ENCODE measurements around the gene C2CD2. TPM values are rescaled to one million over a fixed set of nuclear protein-coding genes. Genes with fewer than 3 reads are reported as not detected.

The C2CD2 gene
- total and polyA plus RNA-seq, 3 experiments from 2014 or later: 2.3 to 5.0 (median 4.3) TPM

- Mint-ChIP-seq H3K36me3 (peaks cover 0 to 9% (median 0%) of the 10 kb centered on the region in 3 donors), H3K27me3 (no peaks in the 10 kb centered on the region), H3K9me3 (no peaks in the 10 kb centered on the region), H3K4me1 (peaks cover 24 to 45% (median 27%) of the 10 kb centered on the region in 3 donors), H3K4me3 (no peak overlapping the region), H3K27ac (peak overlapping the region in 3 of 8 donors; percentile 42 to 76 (median 76))
- H3K27me3 ChIP-seq (ENCODE audit: insufficient read depth, low read length, poor library complexity, severe bottlenecking): no peaks in the 10 kb centered on the region
- H3K9me3 ChIP-seq (ENCODE audit: low read length): no peaks in the 10 kb centered on the region
- DNase-seq: no peak
- no peak overlapping the region for H3K4me3 ChIP-seq (ENCODE audit: low read length)
- POLR2A ChIA-PET: no interaction called here
- no peaks in the 10 kb centered on the region for H3K4me1 ChIP-seq (ENCODE audit: insufficient read depth, low read length)
- H3K36me3 ChIP-seq (ENCODE audit: insufficient read depth, low read length): no peaks in the 10 kb centered on the region
- H3K27ac ChIP-seq (ENCODE audit: low read depth, low read length): no peak overlapping the region
- CTCF ChIA-PET: no interaction called here
These were observed 89.4 kb downstream of the C2CD2 start for GRCh38 chr21:41864311-41865001.

GRCh38 chr21:41863439-41863740, 90.4 kb downstream of the C2CD2 start:
- Histone ChIP-seq H3K9me3 (ENCODE audit: low read length) (no peaks in the 10 kb centered on the region), H3K4me3 (ENCODE audit: low read length) (no peak overlapping the region), H3K27me3 (ENCODE audit: insufficient read depth, low read length, poor library complexity, severe bottlenecking) (no peaks in the 10 kb centered on the region), H3K36me3 (ENCODE audit: insufficient read depth, low read length) (no peaks in the 10 kb centered on the region), H3K4me1 (ENCODE audit: insufficient read depth, low read length) (no peaks in the 10 kb centered on the region), H3K27ac (ENCODE audit: low read depth, low read length) (no peak overlapping the region)
- Mint-ChIP-seq H3K9me3 (no peaks in the 10 kb centered on the region), H3K27ac (peak overlapping the region in 3 of 8 donors; percentile 5 to 76 (median 52)), H3K4me3 (peak overlapping the region in 1 of 7 donors; percentile 7), H3K36me3 (peaks cover 0 to 18% (median 0%) of the 10 kb centered on the region in 3 donors), H3K27me3 (no peaks in the 10 kb centered on the region), H3K4me1 (peaks cover 24 to 41% (median 27%) of the 10 kb centered on the region in 3 donors)
- ChIA-PET POLR2A (no interaction called here), CTCF (no interaction called here)
- DNase-seq: no peak

GRCh38 chr21:41861987-41862386, 91.8 kb downstream of the C2CD2 start:
- CTCF ChIA-PET: no interaction called here
- Mint-ChIP-seq H3K27ac (no peak overlapping the region), H3K4me1 (peaks cover 22 to 32% (median 27%) of the 10 kb centered on the region in 3 donors), H3K4me3 (no peak overlapping the region), H3K27me3 (no peaks in the 10 kb centered on the region), H3K36me3 (peaks cover 0 to 29% (median 4%) of the 10 kb centered on the region in 3 donors), H3K9me3 (no peaks in the 10 kb centered on the region)
- Histone ChIP-seq H3K4me3 (ENCODE audit: low read length) (no peak overlapping the region), H3K9me3 (ENCODE audit: low read length) (no peaks in the 10 kb centered on the region), H3K4me1 (ENCODE audit: insufficient read depth, low read length) (no peaks in the 10 kb centered on the region), H3K27ac (ENCODE audit: low read depth, low read length) (no peak overlapping the region), H3K27me3 (ENCODE audit: insufficient read depth, low read length, poor library complexity, severe bottlenecking) (no peaks in the 10 kb centered on the region), H3K36me3 (ENCODE audit: insufficient read depth, low read length) (no peaks in the 10 kb centered on the region)
- DNase-seq: no peak
- POLR2A ChIA-PET: no interaction called here

GRCh38 chr21:41861255-41861654, 92.6 kb downstream of the C2CD2 start:
- H3K4me1 Mint-ChIP-seq: peaks cover 23 to 29% (median 24%) of the 10 kb centered on the region in 3 donors
- CTCF ChIA-PET: no interaction called here
- H3K36me3 ChIP-seq (ENCODE audit: insufficient read depth, low read length): no peaks in the 10 kb centered on the region
- no peak overlapping the region for H3K4me3 Mint-ChIP-seq
- no peak for DNase-seq
- no peaks in the 10 kb centered on the region for H3K27me3 Mint-ChIP-seq
- H3K9me3 Mint-ChIP-seq: no peaks in the 10 kb centered on the region
- H3K27me3 ChIP-seq (ENCODE audit: insufficient read depth, low read length, poor library complexity, severe bottlenecking): no peaks in the 10 kb centered on the region
- peak overlapping the region in 2 of 8 donors; percentile 48 to 51 for H3K27ac Mint-ChIP-seq
- H3K27ac ChIP-seq (ENCODE audit: low read depth, low read length): no peak overlapping the region
- peaks cover 5 to 37% (median 7%) of the 10 kb centered on the region in 3 donors for H3K36me3 Mint-ChIP-seq
- H3K4me3 ChIP-seq (ENCODE audit: low read length): no peak overlapping the region
- POLR2A ChIA-PET: no interaction called here
- H3K9me3 ChIP-seq (ENCODE audit: low read length): no peaks in the 10 kb centered on the region
- H3K4me1 ChIP-seq (ENCODE audit: insufficient read depth, low read length): no peaks in the 10 kb centered on the region

- Histone ChIP-seq H3K4me1 (ENCODE audit: insufficient read depth, low read length) (no peaks in the 10 kb centered on the region), H3K36me3 (ENCODE audit: insufficient read depth, low read length) (peaks cover 8% of the 10 kb centered on the region), H3K9me3 (ENCODE audit: low read length) (no peaks in the 10 kb centered on the region), H3K27me3 (ENCODE audit: insufficient read depth, low read length, poor library complexity, severe bottlenecking) (no peaks in the 10 kb centered on the region), H3K4me3 (ENCODE audit: low read length) (no peak overlapping the region), H3K27ac (ENCODE audit: low read depth, low read length) (no peak overlapping the region)
- ChIA-PET CTCF (no interaction called here), POLR2A (no interaction called here)
- Mint-ChIP-seq H3K27ac (no peak overlapping the region), H3K9me3 (no peaks in the 10 kb centered on the region), H3K4me3 (no peak overlapping the region), H3K27me3 (no peaks in the 10 kb centered on the region), H3K36me3 (peaks cover 5 to 49% (median 11%) of the 10 kb centered on the region in 3 donors), H3K4me1 (peaks cover 9 to 14% (median 11%) of the 10 kb centered on the region in 3 donors)
- no peak for DNase-seq
These were observed 94.4 kb downstream of the C2CD2 start for GRCh38 chr21:41859297-41859980.

- H3K27me3 Mint-ChIP-seq: no peaks in the 10 kb centered on the region
- ChIA-PET CTCF (no interaction called here), POLR2A (no interaction called here)
- peaks cover 6 to 11% (median 8%) of the 10 kb centered on the region in 3 donors for H3K4me1 Mint-ChIP-seq
- Histone ChIP-seq H3K27ac (ENCODE audit: low read depth, low read length) (no peak overlapping the region), H3K9me3 (ENCODE audit: low read length) (no peaks in the 10 kb centered on the region), H3K36me3 (ENCODE audit: insufficient read depth, low read length) (peaks cover 14% of the 10 kb centered on the region), H3K27me3 (ENCODE audit: insufficient read depth, low read length, poor library complexity, severe bottlenecking) (no peaks in the 10 kb centered on the region), H3K4me1 (ENCODE audit: insufficient read depth, low read length) (no peaks in the 10 kb centered on the region), H3K4me3 (ENCODE audit: low read length) (no peak overlapping the region)
- no peak overlapping the region for H3K27ac Mint-ChIP-seq
- no peak for DNase-seq
- peaks cover 5 to 56% (median 12%) of the 10 kb centered on the region in 3 donors for H3K36me3 Mint-ChIP-seq
- H3K4me3 Mint-ChIP-seq: no peak overlapping the region
- H3K9me3 Mint-ChIP-seq: no peaks in the 10 kb centered on the region
These were observed 95.1 kb downstream of the C2CD2 start for GRCh38 chr21:41858466-41859296.

- Histone ChIP-seq H3K4me3 (ENCODE audit: low read length) (no peak overlapping the region), H3K27me3 (ENCODE audit: insufficient read depth, low read length, poor library complexity, severe bottlenecking) (no peaks in the 10 kb centered on the region), H3K36me3 (ENCODE audit: insufficient read depth, low read length) (peaks cover 21% of the 10 kb centered on the region), H3K27ac (ENCODE audit: low read depth, low read length) (no peak overlapping the region), H3K4me1 (ENCODE audit: insufficient read depth, low read length) (no peaks in the 10 kb centered on the region), H3K9me3 (ENCODE audit: low read length) (no peaks in the 10 kb centered on the region)
- peaks cover 5 to 62% (median 18%) of the 10 kb centered on the region in 3 donors for H3K36me3 Mint-ChIP-seq
- H3K27ac Mint-ChIP-seq: peak overlapping the region in 2 of 8 donors; percentile 43 to 68
- CTCF ChIA-PET: no interaction called here
- H3K4me3 Mint-ChIP-seq: no peak overlapping the region
- H3K27me3 Mint-ChIP-seq: no peaks in the 10 kb centered on the region
- H3K4me1 Mint-ChIP-seq: peaks cover 0 to 5% (median 3%) of the 10 kb centered on the region in 3 donors
- H3K9me3 Mint-ChIP-seq: no peaks in the 10 kb centered on the region
- DNase-seq: no peak
- POLR2A ChIA-PET: no interaction called here
These were observed 96.0 kb downstream of the C2CD2 start for GRCh38 chr21:41857771-41858300.

Data from CD8-positive, alpha-beta memory T cell (primary cell).